GM12878 (cell line): ENCODE data around the gene OR7G2.

Experiments used
- EZH2 ChIP-seq: IDR thresholded peaks from 2 replicates; pipeline ENCODE4 v1.6.1; 2012; ENCODE audit warnings: low read depth, mild to moderate bottlenecking, control low read depth, inconsistent platforms, low read length, borderline replicate concordance; ENCODE audit not compliant: control insufficient read depth
- NFIC ChIP-seq: IDR thresholded peaks from 2 replicates; pipeline ENCODE4 v1.6.1; 2012; ENCODE audit warnings: low read depth, mild to moderate bottlenecking, inconsistent platforms, low read length, moderate library complexity
- POLR2A ChIP-seq: IDR thresholded peaks from 2 replicates; pipeline ENCODE4 v1.6.1; 2011; ENCODE audit warnings: low read depth, mild to moderate bottlenecking, low read length
- SREBF2 ChIP-seq: IDR thresholded peaks from 2 replicates; pipeline ENCODE4 v1.6.1; 2012; ENCODE audit warnings: mild to moderate bottlenecking, low read length
- TF ChIP-seq, protein P1 (sequence below): fragments of 450-650 bp; IDR thresholded peaks from 2 replicates; pipeline ENCODE4 v1.6.1; 2017; ENCODE audit warnings: antibody characterized with exemption, mild to moderate bottlenecking, moderate library complexity
- TF ChIP-seq, protein P2 (sequence below), 3 experiments: IDR thresholded peaks in 2 of 3; conservative IDR thresholded peaks in 1 of 3; 2 replicates each; pipeline ENCODE4 v1.5.1; 2011; ENCODE audit warnings: low read depth in 3 of 3, low read length in 3 of 3, mild to moderate bottlenecking in 3 of 3, control low read depth in 2 of 3, moderate library complexity in 2 of 3, inconsistent platforms in 1 of 3, mixed read lengths in 1 of 3; ENCODE audit not compliant: control insufficient read depth in 2 of 3, insufficient read depth in 1 of 3; ENCODE audit errors: extremely low read depth in 1 of 3

DNA sequence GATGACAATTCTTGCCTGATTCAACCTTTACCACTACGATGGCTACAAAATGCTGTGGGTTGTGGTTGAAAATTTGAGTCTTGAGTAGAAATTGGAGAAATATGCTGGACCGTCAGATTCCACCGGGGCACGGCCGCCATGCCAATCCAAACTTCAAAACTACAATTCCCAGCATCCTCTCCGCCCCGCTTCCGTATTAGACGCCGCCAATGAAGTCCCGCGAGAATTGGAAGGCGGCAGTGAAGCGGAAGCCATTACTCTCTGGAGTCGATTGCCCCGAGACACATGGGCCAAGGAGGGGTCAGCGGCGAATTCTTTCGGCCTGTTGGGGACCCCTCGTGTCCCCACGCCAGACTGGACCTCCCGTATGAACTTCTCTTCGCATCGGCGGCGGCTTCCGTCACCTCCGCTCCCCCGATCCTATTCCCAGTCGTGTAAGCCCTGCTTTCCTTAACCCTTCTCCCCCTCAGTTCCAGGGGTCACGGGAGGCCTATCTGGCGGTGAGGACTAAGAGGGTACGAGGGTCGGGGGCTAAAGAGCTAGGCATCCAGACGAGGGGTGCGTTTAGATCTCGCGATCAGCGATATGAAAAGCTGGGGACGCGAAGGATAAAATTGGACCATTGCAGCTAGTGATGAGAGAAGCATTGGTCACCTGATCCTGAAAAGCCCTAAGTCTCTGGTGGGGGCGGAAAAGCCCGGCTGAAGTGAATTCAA is 33.0 kb upstream of the OR7G2 start, which contains the start of gene ZNF317:
- TF ChIP-seq POLR2A: peak; percentile 96
- TF ChIP-seq, protein P1, sequence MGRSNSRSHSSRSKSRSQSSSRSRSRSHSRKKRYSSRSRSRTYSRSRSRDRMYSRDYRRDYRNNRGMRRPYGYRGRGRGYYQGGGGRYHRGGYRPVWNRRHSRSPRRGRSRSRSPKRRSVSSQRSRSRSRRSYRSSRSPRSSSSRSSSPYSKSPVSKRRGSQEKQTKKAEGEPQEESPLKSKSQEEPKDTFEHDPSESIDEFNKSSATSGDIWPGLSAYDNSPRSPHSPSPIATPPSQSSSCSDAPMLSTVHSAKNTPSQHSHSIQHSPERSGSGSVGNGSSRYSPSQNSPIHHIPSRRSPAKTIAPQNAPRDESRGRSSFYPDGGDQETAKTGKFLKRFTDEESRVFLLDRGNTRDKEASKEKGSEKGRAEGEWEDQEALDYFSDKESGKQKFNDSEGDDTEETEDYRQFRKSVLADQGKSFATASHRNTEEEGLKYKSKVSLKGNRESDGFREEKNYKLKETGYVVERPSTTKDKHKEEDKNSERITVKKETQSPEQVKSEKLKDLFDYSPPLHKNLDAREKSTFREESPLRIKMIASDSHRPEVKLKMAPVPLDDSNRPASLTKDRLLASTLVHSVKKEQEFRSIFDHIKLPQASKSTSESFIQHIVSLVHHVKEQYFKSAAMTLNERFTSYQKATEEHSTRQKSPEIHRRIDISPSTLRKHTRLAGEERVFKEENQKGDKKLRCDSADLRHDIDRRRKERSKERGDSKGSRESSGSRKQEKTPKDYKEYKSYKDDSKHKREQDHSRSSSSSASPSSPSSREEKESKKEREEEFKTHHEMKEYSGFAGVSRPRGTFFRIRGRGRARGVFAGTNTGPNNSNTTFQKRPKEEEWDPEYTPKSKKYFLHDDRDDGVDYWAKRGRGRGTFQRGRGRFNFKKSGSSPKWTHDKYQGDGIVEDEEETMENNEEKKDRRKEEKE: no peak; the same call in 1 of the 2 replicates
- TF ChIP-seq NFIC: no peak
- TF ChIP-seq EZH2: no peak
- TF ChIP-seq, protein P2, sequence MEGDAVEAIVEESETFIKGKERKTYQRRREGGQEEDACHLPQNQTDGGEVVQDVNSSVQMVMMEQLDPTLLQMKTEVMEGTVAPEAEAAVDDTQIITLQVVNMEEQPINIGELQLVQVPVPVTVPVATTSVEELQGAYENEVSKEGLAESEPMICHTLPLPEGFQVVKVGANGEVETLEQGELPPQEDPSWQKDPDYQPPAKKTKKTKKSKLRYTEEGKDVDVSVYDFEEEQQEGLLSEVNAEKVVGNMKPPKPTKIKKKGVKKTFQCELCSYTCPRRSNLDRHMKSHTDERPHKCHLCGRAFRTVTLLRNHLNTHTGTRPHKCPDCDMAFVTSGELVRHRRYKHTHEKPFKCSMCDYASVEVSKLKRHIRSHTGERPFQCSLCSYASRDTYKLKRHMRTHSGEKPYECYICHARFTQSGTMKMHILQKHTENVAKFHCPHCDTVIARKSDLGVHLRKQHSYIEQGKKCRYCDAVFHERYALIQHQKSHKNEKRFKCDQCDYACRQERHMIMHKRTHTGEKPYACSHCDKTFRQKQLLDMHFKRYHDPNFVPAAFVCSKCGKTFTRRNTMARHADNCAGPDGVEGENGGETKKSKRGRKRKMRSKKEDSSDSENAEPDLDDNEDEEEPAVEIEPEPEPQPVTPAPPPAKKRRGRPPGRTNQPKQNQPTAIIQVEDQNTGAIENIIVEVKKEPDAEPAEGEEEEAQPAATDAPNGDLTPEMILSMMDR (IDR thresholded peaks at IDR 0.05 in 2 of 3, conservative IDR thresholded peaks at IDR 0.05 in 1 of 3; ENCODE audit: control insufficient read depth in 2 of 3, extremely low read depth in 1 of 3, insufficient read depth in 1 of 3, low read depth in 3 of 3, low read length in 3 of 3): no peak
- TF ChIP-seq SREBF2: no peak
